SK-N-SH (cell line): ENCODE measurements around the gene SLAMF8. TPM values are rescaled to one million over a fixed set of nuclear protein-coding genes. Genes with fewer than 3 reads are reported as not detected.

ENCODE experiments used
- CTCF ChIA-PET: fragments of 300-600, 350-600 bp; formaldehyde crosslinking; extraction: SDS; loops from one replicate; lab custom pipeline; 2021; lab: Yijun Ruan, JAX
- POLR2A ChIA-PET: fragments of 350-600 bp; sonication (Branson Sonifier 250); formaldehyde crosslinking; extraction: SDS; loops from one replicate; lab custom pipeline; 2020; ENCODE audit warnings: antibody characterized with exemption, inconsistent platforms; lab: Yijun Ruan, JAX
- DNase-seq: peaks from one replicate; pipeline ENCODE4 v3.0.0; 2012
- H2AFZ ChIP-seq: fragments of 200-600 bp; sonication (generic); 2 replicates; pipeline ENCODE4 v1.8.1; 2016; ENCODE audit warnings: antibody characterized with exemption, mild to moderate bottlenecking, low read depth
- H3F3A ChIP-seq: fragments of 200-600 bp; sonication (generic); replicated peaks from 2 replicates; pipeline ENCODE3; 2016; ENCODE audit warnings: antibody characterized with exemption, mild to moderate bottlenecking; ENCODE audit not compliant: insufficient read depth
- H3K27ac ChIP-seq, 2 experiments: fragments of 200-500 bp in 1 of 2; fragments of 200-600 bp in 1 of 2; sonication (Bioruptor generic) in 1 of 2; sonication (generic), shearing (Covaris generic) in 1 of 2; 2 replicates each; pipeline versions ENCODE4 v1.5.1 to v1.6.1; 2014 to 2016; ENCODE audit warnings: low read depth in 2 of 2, inconsistent platforms in 1 of 2, low read length in 1 of 2, mild to moderate bottlenecking in 1 of 2, mixed read lengths in 1 of 2
- H3K27me3 ChIP-seq: fragments of 200-600 bp; sonication (generic), shearing (Covaris generic); 2 replicates; pipeline ENCODE4 v1.6.1; 2016; ENCODE audit warnings: mixed run types; ENCODE audit not compliant: insufficient read depth
- H3K36me3 ChIP-seq, 2 experiments: fragments of 200-500 bp in 1 of 2; fragments of 200-600 bp in 1 of 2; sonication (Bioruptor generic) in 1 of 2; sonication (generic) in 1 of 2; replicated peaks in 1 of 2; 2 replicates each; pipeline versions ENCODE3 to v1.5.1; 2014 to 2016; ENCODE audit warnings: low read length in 1 of 2, mild to moderate bottlenecking in 1 of 2; ENCODE audit not compliant: insufficient read depth in 2 of 2, control insufficient read depth in 1 of 2
- H3K4me1 ChIP-seq, 2 experiments: fragments of 200-500 bp in 1 of 2; fragments of 200-600 bp in 1 of 2; sonication (Bioruptor generic) in 1 of 2; sonication (generic), shearing (Covaris generic) in 1 of 2; 2 replicates each; pipeline versions ENCODE4 v1.5.1 to v1.6.1; 2014 to 2016; ENCODE audit warnings: low read depth in 1 of 2, low read length in 1 of 2, mixed run types in 1 of 2; ENCODE audit not compliant: insufficient read depth in 2 of 2, control insufficient read depth in 1 of 2
- H3K4me2 ChIP-seq: fragments of 200-600 bp; sonication (generic), shearing (Covaris generic); 2 replicates; pipeline ENCODE4 v1.6.1; 2017; ENCODE audit warnings: mixed run types
- H3K4me3 ChIP-seq, 2 experiments: fragments of 200-500 bp in 1 of 2; fragments of 200-600 bp in 1 of 2; sonication (Bioruptor generic) in 1 of 2; sonication (generic), shearing (Covaris generic) in 1 of 2; 2 replicates each; pipeline versions ENCODE4 v1.5.1 to v1.8.1; 2014 to 2016; ENCODE audit warnings: low read depth in 2 of 2, inconsistent platforms in 1 of 2, low read length in 1 of 2, mild to moderate bottlenecking in 1 of 2, mixed read lengths in 1 of 2, moderate library complexity in 1 of 2
- H3K79me2 ChIP-seq: fragments of 200-600 bp; sonication (generic); 2 replicates; pipeline ENCODE4 v1.8.1; 2017; ENCODE audit warnings: mild to moderate bottlenecking; ENCODE audit not compliant: insufficient read depth
- H3K9ac ChIP-seq: fragments of 200-600 bp; sonication (generic); 2 replicates; pipeline ENCODE4 v1.6.1; 2017; ENCODE audit warnings: mixed run types
- H3K9me2 ChIP-seq: fragments of 200-600 bp; sonication (generic); 2 replicates; pipeline ENCODE4 v1.6.1; 2017; ENCODE audit warnings: mixed run types
- H3K9me3 ChIP-seq: fragments of 200-600 bp; sonication (generic); 2 replicates; pipeline ENCODE4 v1.6.1; 2017; ENCODE audit warnings: mixed run types, mild to moderate bottlenecking, moderate library complexity
- H4K20me1 ChIP-seq: fragments of 200-600 bp; sonication (generic); 2 replicates; pipeline ENCODE4 v1.6.1; 2017; ENCODE audit warnings: mild to moderate bottlenecking, mixed run types; ENCODE audit not compliant: insufficient read depth
- ELF1 ChIP-seq: IDR thresholded peaks from 2 replicates; pipeline ENCODE4 v1.4.0; 2012
- FOSL2 ChIP-seq: IDR thresholded peaks from 2 replicates; pipeline ENCODE4 v1.4.0; 2012; ENCODE audit warnings: low read depth, mild to moderate bottlenecking, moderate library complexity, borderline replicate concordance
- GATA2 ChIP-seq: sonication (generic); formaldehyde crosslinking; IDR thresholded peaks from 2 replicates; pipeline ENCODE4 v1.5.0; 2020; ENCODE audit warnings: mild to moderate bottlenecking, missing genetic modification reagents
- JUND ChIP-seq: IDR thresholded peaks from 2 replicates; pipeline ENCODE4 v1.4.0; 2012
- NRF1 ChIP-seq: IDR thresholded peaks from 2 replicates; pipeline ENCODE4 v1.6.1; 2012; ENCODE audit warnings: low read depth, mild to moderate bottlenecking, low read length
- POLR2AphosphoS5 ChIP-seq: IDR thresholded peaks from 2 replicates; pipeline ENCODE4 v1.6.1; 2012; ENCODE audit warnings: low read depth, low read length
- RAD21 ChIP-seq: IDR thresholded peaks from 2 replicates; pipeline ENCODE4 v1.6.1; 2012; ENCODE audit warnings: mild to moderate bottlenecking, low read length
- RFX5 ChIP-seq: IDR thresholded peaks from 2 replicates; pipeline ENCODE4 v1.6.1; 2012; ENCODE audit warnings: mild to moderate bottlenecking, improper control_type of control experiment, low read length
- RXRA ChIP-seq: IDR thresholded peaks from 2 replicates; pipeline ENCODE4 v1.4.0; 2012; ENCODE audit warnings: low read depth, mild to moderate bottlenecking, borderline replicate concordance
- SIN3A ChIP-seq: IDR thresholded peaks from 2 replicates; pipeline ENCODE4 v1.6.1; 2012; ENCODE audit warnings: low read depth, mild to moderate bottlenecking, low read length, moderate library complexity, borderline replicate concordance
- TAF1 ChIP-seq: IDR thresholded peaks from 2 replicates; pipeline ENCODE4 v1.6.1; 2012; ENCODE audit warnings: low read depth, mild to moderate bottlenecking, low read length, moderate library complexity, borderline replicate concordance
- TEAD4 ChIP-seq: IDR thresholded peaks from 2 replicates; pipeline ENCODE4 v1.4.0; 2012; ENCODE audit warnings: mild to moderate bottlenecking, borderline replicate concordance; ENCODE audit not compliant: insufficient read depth
- WGBS: methylation state at CpG from one replicate; pipeline ENCODE4 v1.1.6; 2017; ENCODE audit warnings: low lambda C conversion rate; 5-methylcytosine and 5-hydroxymethylcytosine counted together
- polyA plus RNA-seq, 3 experiments: library from polyadenylated mRNA; depleted of rRNA; stranded (reverse); fragments of >200 nt; gene quantifications; 2 replicates each; pipeline ENCODE4 v1.2.3, GENCODE V29; 2012
- TF ChIP-seq, protein P1 (sequence below): IDR thresholded peaks from 2 replicates; pipeline ENCODE4 v1.4.0; 2012; ENCODE audit warnings: low read depth, borderline replicate concordance
- TF ChIP-seq, protein P2 (sequence below): IDR thresholded peaks from 2 replicates; pipeline ENCODE4 v1.4.0; 2012; ENCODE audit warnings: low read depth, borderline replicate concordance
- TF ChIP-seq, protein P3 (sequence below): fragments of 150-350 bp; IDR thresholded peaks from 2 replicates; pipeline ENCODE4 v1.6.1; 2017; ENCODE audit warnings: antibody characterized with exemption, low read length, low read depth, borderline replicate concordance
- TF ChIP-seq, protein P4 (sequence below): fragments of 200-600 bp; sonication (generic); IDR thresholded peaks from 2 replicates; pipeline ENCODE4 v1.6.1; 2017; ENCODE audit warnings: antibody characterized with exemption, mild to moderate bottlenecking, moderate library complexity
- TF ChIP-seq, protein P5 (sequence below): IDR thresholded peaks from 2 replicates; pipeline ENCODE4 v1.6.1; 2012; ENCODE audit warnings: mild to moderate bottlenecking, low read depth, low read length, moderate library complexity

The SLAMF8 gene
- polyA plus RNA-seq, 1 of the 3 experiments (the other 2 are of a cell fraction): not detected

DNA sequence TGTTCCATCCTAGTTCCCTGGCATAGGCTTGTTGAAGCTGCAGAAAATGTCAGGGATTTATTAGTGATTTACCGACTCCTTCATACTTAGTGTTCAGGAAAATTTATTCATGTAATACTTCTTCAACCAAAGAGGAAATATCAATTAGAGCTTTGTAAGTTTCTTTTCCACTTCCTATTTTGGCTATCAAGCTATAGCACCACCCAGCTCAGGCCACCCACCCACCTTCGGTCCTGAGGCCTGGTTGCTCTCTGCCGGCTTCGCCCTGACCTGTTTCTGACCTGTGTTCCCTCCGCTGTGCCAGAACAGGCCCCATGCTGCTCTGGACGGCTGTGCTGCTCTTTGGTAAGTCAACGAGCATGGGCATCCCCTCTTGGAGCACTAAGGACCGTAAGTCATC, 24.6 kb upstream of the SLAMF8 start, which contains the start of gene FCRL6:
TSS of gene FCRL6 (plus strand) at position 250 of the 400 bp plus-strand sequence. CDS start at position 315, 65 bp downstream.
- CTCF ChIA-PET: interaction anchor here (0.9 to 23.5 kb wide), 8 partner anchors 9 to 205 kb away, joined by 3 to 533 read pairs (median 4); partner anchors contain the start of gene DUSP23
- 76% methylated on average over 6 of the region's 8 CpGs for WGBS
- Histone ChIP-seq H4K20me1 (no peaks in the 10 kb centered on the region), H3F3A (no peaks in the 10 kb centered on the region), H3K9me3 (no peaks in the 10 kb centered on the region), H3K27ac (no peak within 1 kb of the TSS), H3K4me3 (no peak within 1 kb of the TSS), H3K4me1 (no peaks in the 10 kb centered on the region; a peak in 1 of 4 replicates), H2AFZ (no peak within 1 kb of the TSS), H3K27me3 (no peaks in the 10 kb centered on the region), H3K36me3 (no peaks in the 10 kb centered on the region), H3K4me2 (no peak within 1 kb of the TSS), H3K79me2 (no peaks in the 10 kb centered on the region), H3K9ac (no peak within 1 kb of the TSS), H3K9me2 (no peaks in the 10 kb centered on the region)
- TF ChIP-seq JUND: no peak
- TF ChIP-seq SIN3A: no peak
- no peak for TF ChIP-seq ELF1
- TF ChIP-seq RFX5: no peak
- no peak for TF ChIP-seq NRF1
- TF ChIP-seq, protein P1, sequence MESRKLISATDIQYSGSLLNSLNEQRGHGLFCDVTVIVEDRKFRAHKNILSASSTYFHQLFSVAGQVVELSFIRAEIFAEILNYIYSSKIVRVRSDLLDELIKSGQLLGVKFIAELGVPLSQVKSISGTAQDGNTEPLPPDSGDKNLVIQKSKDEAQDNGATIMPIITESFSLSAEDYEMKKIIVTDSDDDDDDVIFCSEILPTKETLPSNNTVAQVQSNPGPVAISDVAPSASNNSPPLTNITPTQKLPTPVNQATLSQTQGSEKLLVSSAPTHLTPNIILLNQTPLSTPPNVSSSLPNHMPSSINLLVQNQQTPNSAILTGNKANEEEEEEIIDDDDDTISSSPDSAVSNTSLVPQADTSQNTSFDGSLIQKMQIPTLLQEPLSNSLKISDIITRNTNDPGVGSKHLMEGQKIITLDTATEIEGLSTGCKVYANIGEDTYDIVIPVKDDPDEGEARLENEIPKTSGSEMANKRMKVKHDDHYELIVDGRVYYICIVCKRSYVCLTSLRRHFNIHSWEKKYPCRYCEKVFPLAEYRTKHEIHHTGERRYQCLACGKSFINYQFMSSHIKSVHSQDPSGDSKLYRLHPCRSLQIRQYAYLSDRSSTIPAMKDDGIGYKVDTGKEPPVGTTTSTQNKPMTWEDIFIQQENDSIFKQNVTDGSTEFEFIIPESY: no peak
- TF ChIP-seq RXRA: no peak
- TF ChIP-seq, protein P2, sequence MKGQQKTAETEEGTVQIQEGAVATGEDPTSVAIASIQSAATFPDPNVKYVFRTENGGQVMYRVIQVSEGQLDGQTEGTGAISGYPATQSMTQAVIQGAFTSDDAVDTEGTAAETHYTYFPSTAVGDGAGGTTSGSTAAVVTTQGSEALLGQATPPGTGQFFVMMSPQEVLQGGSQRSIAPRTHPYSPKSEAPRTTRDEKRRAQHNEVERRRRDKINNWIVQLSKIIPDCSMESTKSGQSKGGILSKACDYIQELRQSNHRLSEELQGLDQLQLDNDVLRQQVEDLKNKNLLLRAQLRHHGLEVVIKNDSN: no peak
- TF ChIP-seq RAD21: no peak
- TF ChIP-seq FOSL2: no peak
- TF ChIP-seq TAF1: no peak
- TF ChIP-seq POLR2AphosphoS5: no peak
- TF ChIP-seq, protein P3, sequence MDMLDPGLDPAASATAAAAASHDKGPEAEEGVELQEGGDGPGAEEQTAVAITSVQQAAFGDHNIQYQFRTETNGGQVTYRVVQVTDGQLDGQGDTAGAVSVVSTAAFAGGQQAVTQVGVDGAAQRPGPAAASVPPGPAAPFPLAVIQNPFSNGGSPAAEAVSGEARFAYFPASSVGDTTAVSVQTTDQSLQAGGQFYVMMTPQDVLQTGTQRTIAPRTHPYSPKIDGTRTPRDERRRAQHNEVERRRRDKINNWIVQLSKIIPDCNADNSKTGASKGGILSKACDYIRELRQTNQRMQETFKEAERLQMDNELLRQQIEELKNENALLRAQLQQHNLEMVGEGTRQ: no peak
- no peak for TF ChIP-seq GATA2 (CRISPR knock-in tag)
- TF ChIP-seq, protein P4, sequence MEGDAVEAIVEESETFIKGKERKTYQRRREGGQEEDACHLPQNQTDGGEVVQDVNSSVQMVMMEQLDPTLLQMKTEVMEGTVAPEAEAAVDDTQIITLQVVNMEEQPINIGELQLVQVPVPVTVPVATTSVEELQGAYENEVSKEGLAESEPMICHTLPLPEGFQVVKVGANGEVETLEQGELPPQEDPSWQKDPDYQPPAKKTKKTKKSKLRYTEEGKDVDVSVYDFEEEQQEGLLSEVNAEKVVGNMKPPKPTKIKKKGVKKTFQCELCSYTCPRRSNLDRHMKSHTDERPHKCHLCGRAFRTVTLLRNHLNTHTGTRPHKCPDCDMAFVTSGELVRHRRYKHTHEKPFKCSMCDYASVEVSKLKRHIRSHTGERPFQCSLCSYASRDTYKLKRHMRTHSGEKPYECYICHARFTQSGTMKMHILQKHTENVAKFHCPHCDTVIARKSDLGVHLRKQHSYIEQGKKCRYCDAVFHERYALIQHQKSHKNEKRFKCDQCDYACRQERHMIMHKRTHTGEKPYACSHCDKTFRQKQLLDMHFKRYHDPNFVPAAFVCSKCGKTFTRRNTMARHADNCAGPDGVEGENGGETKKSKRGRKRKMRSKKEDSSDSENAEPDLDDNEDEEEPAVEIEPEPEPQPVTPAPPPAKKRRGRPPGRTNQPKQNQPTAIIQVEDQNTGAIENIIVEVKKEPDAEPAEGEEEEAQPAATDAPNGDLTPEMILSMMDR: no peak
- TF ChIP-seq, protein P5, sequence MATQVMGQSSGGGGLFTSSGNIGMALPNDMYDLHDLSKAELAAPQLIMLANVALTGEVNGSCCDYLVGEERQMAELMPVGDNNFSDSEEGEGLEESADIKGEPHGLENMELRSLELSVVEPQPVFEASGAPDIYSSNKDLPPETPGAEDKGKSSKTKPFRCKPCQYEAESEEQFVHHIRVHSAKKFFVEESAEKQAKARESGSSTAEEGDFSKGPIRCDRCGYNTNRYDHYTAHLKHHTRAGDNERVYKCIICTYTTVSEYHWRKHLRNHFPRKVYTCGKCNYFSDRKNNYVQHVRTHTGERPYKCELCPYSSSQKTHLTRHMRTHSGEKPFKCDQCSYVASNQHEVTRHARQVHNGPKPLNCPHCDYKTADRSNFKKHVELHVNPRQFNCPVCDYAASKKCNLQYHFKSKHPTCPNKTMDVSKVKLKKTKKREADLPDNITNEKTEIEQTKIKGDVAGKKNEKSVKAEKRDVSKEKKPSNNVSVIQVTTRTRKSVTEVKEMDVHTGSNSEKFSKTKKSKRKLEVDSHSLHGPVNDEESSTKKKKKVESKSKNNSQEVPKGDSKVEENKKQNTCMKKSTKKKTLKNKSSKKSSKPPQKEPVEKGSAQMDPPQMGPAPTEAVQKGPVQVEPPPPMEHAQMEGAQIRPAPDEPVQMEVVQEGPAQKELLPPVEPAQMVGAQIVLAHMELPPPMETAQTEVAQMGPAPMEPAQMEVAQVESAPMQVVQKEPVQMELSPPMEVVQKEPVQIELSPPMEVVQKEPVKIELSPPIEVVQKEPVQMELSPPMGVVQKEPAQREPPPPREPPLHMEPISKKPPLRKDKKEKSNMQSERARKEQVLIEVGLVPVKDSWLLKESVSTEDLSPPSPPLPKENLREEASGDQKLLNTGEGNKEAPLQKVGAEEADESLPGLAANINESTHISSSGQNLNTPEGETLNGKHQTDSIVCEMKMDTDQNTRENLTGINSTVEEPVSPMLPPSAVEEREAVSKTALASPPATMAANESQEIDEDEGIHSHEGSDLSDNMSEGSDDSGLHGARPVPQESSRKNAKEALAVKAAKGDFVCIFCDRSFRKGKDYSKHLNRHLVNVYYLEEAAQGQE: no peak
- no peak for TF ChIP-seq TEAD4
- POLR2A ChIA-PET: no interaction called here
- DNase-seq: no peak
